Caco-2 (cell line): ENCODE data around the gene CROCC. TPM values are rescaled to one million over a fixed set of nuclear protein-coding genes. Genes with fewer than 3 reads are reported as not detected.
A peak's percentile ranks its signal among the peaks of the same experiment; 100 is the strongest.
"Not testable (repeated sequence)": the region's sequence is repeated elsewhere in the genome, so short reads cannot be mapped to it uniquely, and the experiment has no call there.

ENCODE experiments used
- BruUV-seq: library from RNA; stranded (reverse); fragments of 400-500 nt; replicated peaks from 2 replicates; lab custom pipeline; 2021; lab: Mats Ljungman, UMichigan
- CTCF ChIA-PET: fragments of 300-600 bp; sonication (Branson Sonifier 250); formaldehyde crosslinking; loops from one replicate; lab custom pipeline; 2022; ENCODE audit warnings: antibody characterized with exemption; lab: Charles Lee
- POLR2A ChIA-PET: fragments of 300-600 bp; sonication (Branson Sonifier 250); formaldehyde crosslinking; loops from one replicate; lab custom pipeline; 2022; ENCODE audit warnings: antibody characterized with exemption; lab: Charles Lee
- DNase-seq, 2 experiments: peaks; one replicate each; pipeline versions ENCODE4 v3.0.0 to v3.0.0-alpha.2; 2020 to 2022
- H3K27me3 ChIP-seq: replicated peaks from 2 replicates; pipeline ENCODE4 v1.6.0; 2011; ENCODE audit warnings: low read length; ENCODE audit not compliant: control insufficient read depth, insufficient read depth
- H3K36me3 ChIP-seq: 2 replicates; pipeline ENCODE4 v1.5.1; 2011; ENCODE audit warnings: low read length; ENCODE audit not compliant: control insufficient read depth, insufficient read depth
- H3K4me1 ChIP-seq: fragments of 250-450 bp; sonication (Bioruptor Pico); 2 replicates; pipeline ENCODE4 v1.5.1; 2020; ENCODE audit warnings: mild to moderate bottlenecking
- H3K4me3 ChIP-seq: 2 replicates; pipeline ENCODE4 v1.5.1; 2011; ENCODE audit warnings: low read depth, mild to moderate bottlenecking, control low read depth, low read length
- H3K9me3 ChIP-seq: fragments of 250-450 bp; sonication (Bioruptor Pico); 2 replicates; pipeline ENCODE4 v1.5.1; 2020; ENCODE audit warnings: mild to moderate bottlenecking, moderate library complexity
- H3K27ac Mint-ChIP-seq: one replicate; pipeline ENCODE4 v1.8.0; 2022; ENCODE audit warnings: mixed read lengths; ENCODE audit not compliant: unreplicated experiment
- H3K27me3 Mint-ChIP-seq: one replicate; pipeline ENCODE4 v1.8.0; 2022; ENCODE audit warnings: mixed read lengths; ENCODE audit not compliant: insufficient read depth, unreplicated experiment
- H3K36me3 Mint-ChIP-seq: one replicate; pipeline ENCODE4 v1.8.0; 2022; ENCODE audit warnings: mild to moderate bottlenecking, mixed read lengths; ENCODE audit not compliant: insufficient read depth, unreplicated experiment
- H3K4me1 Mint-ChIP-seq: one replicate; pipeline ENCODE4 v1.8.0; 2022; ENCODE audit warnings: low read depth, mixed read lengths; ENCODE audit not compliant: unreplicated experiment
- H3K4me3 Mint-ChIP-seq: one replicate; pipeline ENCODE4 v1.8.0; 2022; ENCODE audit warnings: mild to moderate bottlenecking, moderate library complexity, mixed read lengths; ENCODE audit not compliant: unreplicated experiment
- H3K9me3 Mint-ChIP-seq: one replicate; pipeline ENCODE4 v1.8.0; 2022; ENCODE audit warnings: mixed read lengths; ENCODE audit not compliant: unreplicated experiment
- CTCF ChIP-seq, 2 experiments: fragments of 200-600 bp in 1 of 2; IDR thresholded peaks; 1 replicate in 1 of 2; 2 replicates in 1 of 2; pipeline versions ENCODE4 v1.5.1 to v1.8.0; 2011 to 2022; ENCODE audit warnings: antibody characterized with exemption in 1 of 2, control low read depth in 1 of 2, inconsistent platforms in 1 of 2, low read depth in 1 of 2, low read length in 1 of 2, mild to moderate bottlenecking in 1 of 2, moderate library complexity in 1 of 2; ENCODE audit not compliant: insufficient read depth in 1 of 2, severe bottlenecking in 1 of 2, unreplicated experiment in 1 of 2
- intact Hi-C: fragments of 100-400 bp; cut with micrococcal nuclease; formaldehyde crosslinking; loops from one replicate; pipeline ENCODE4 v1.10.0; 2022; ENCODE audit not compliant: unreplicated experiment
- total RNA-seq: library from RNA; stranded (reverse); gene quantifications from 2 replicates; pipeline ENCODE4 v1.2.3, GENCODE V29; 2022

The CROCC gene
- total RNA-seq, 1 experiment from 2014 or later = 7.6 TPM

GRCh38 chr1:16888860-16889816 is 32.6 kb upstream of the CROCC start:
- Mint-ChIP-seq H3K4me3 (peak overlapping the region; percentile 86), H3K9me3 (no peaks in the 10 kb centered on the region), H3K27ac (peak overlapping the region; percentile 88), H3K4me1 (peaks cover 12% of the 10 kb centered on the region), H3K27me3 (no peaks in the 10 kb centered on the region), H3K36me3 (peaks cover 10% of the 10 kb centered on the region)
- CTCF ChIA-PET = interaction anchor here (0.6 to 1.5 kb wide), 2 partner anchors 268 to 289 kb away, joined by 3 to 6 read pairs; no protein-coding TSS in a partner anchor
- BruUV-seq = TSS peak; percentile 84
- TF ChIP-seq CTCF (IDR thresholded peaks at IDR 0.05; ENCODE audit: insufficient read depth in 1 of 2, low read depth in 1 of 2, low read length in 1 of 2, severe bottlenecking in 1 of 2, unreplicated experiment in 1 of 2) = no peak
- intact Hi-C loops = no loop called here
- Histone ChIP-seq H3K36me3 (no peaks in the 10 kb centered on the region), H3K4me3 (peak overlapping the region; percentile 61), H3K27me3 (no peaks in the 10 kb centered on the region), H3K4me1 (no peaks in the 10 kb centered on the region), H3K9me3 (no peaks in the 10 kb centered on the region)
- POLR2A ChIA-PET = interaction anchor here (0.6 to 0.7 kb wide), 2 partner anchors 16 to 276 kb away, joined by 5 to 9 read pairs; partner anchors contain the start of gene NBPF1
- DNase-seq = peak; percentile 78 to 85

DNA sequence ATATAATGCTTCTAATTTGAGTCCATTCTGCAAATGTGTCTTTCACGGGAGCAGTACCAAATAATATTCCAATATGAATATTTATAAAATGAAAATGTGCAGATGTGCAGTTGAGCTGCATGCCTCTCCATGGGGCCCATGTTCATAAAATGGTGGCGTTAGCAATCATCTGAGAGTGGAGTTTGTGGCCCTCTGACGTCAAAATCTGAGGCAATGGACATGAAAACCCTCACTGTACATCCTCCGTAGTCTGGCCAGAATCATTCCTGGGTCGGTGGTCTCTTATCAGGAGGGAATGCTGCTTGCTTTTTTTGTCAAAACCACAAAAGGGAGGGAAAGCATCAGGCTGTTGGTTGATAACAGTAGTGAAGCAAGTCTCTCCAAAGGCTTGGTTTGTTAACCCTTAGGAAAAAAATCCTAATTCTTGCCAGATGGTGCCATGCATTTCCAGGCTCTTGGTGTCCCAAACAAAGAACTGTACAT is 31.2 kb upstream of the CROCC start:
- CTCF ChIA-PET, BruUV-seq, H3K36me3 Mint-ChIP-seq, H3K4me3 ChIP-seq, DNase-seq, H3K27me3 Mint-ChIP-seq, H3K36me3 ChIP-seq, POLR2A ChIA-PET, H3K9me3 ChIP-seq, H3K27me3 ChIP-seq, H3K9me3 Mint-ChIP-seq, H3K4me1 ChIP-seq, intact Hi-C loops: not testable (repeated sequence)
- peaks cover 12% of the 10 kb centered on the region for H3K4me1 Mint-ChIP-seq
- H3K4me3 Mint-ChIP-seq = peak overlapping the region; percentile 86
- H3K27ac Mint-ChIP-seq = peak overlapping the region; percentile 88

GRCh38 chr1:16891057-16891456 is 30.7 kb upstream of the CROCC start:
- H3K27me3 ChIP-seq, H3K4me3 Mint-ChIP-seq, H3K4me1 ChIP-seq, H3K36me3 ChIP-seq, H3K27me3 Mint-ChIP-seq, CTCF ChIA-PET, H3K4me3 ChIP-seq, intact Hi-C loops, H3K9me3 ChIP-seq, H3K9me3 Mint-ChIP-seq, POLR2A ChIA-PET, BruUV-seq, H3K27ac Mint-ChIP-seq, DNase-seq: not testable (repeated sequence)
- H3K36me3 Mint-ChIP-seq = peaks cover 14% of the 10 kb centered on the region
- H3K4me1 Mint-ChIP-seq = peaks cover 12% of the 10 kb centered on the region

- H3K36me3 ChIP-seq, H3K27ac Mint-ChIP-seq, H3K27me3 Mint-ChIP-seq, H3K27me3 ChIP-seq, DNase-seq, H3K4me1 ChIP-seq, CTCF ChIA-PET, POLR2A ChIA-PET, intact Hi-C loops, H3K9me3 Mint-ChIP-seq, BruUV-seq, H3K4me3 ChIP-seq, H3K4me3 Mint-ChIP-seq, H3K9me3 ChIP-seq: not testable (repeated sequence)
- peaks cover 26% of the 10 kb centered on the region for H3K36me3 Mint-ChIP-seq
- H3K4me1 Mint-ChIP-seq = peaks cover 25% of the 10 kb centered on the region
Measured at GRCh38 chr1:16892978-16893525, 28.7 kb upstream of the CROCC start.

- H3K4me3 ChIP-seq, H3K27me3 Mint-ChIP-seq, DNase-seq, BruUV-seq, H3K9me3 Mint-ChIP-seq, H3K9me3 ChIP-seq, H3K27ac Mint-ChIP-seq, CTCF ChIA-PET, POLR2A ChIA-PET, intact Hi-C loops, H3K4me3 Mint-ChIP-seq, H3K36me3 ChIP-seq, H3K27me3 ChIP-seq, H3K4me1 ChIP-seq: not testable (repeated sequence)
- H3K4me1 Mint-ChIP-seq = peaks cover 25% of the 10 kb centered on the region
- peaks cover 26% of the 10 kb centered on the region for H3K36me3 Mint-ChIP-seq
Measured at GRCh38 chr1:16893796-16894195, 27.9 kb upstream of the CROCC start.

- peaks cover 20% of the 10 kb centered on the region for H3K36me3 Mint-ChIP-seq
- not testable (repeated sequence) for H3K36me3 ChIP-seq
Measured at GRCh38 chr1:16894338-16894737, 27.4 kb upstream of the CROCC start.

More at GRCh38 chr1:16894338-16894737, 27.4 kb upstream of the CROCC start:
- DNase-seq, H3K4me3 ChIP-seq, POLR2A ChIA-PET, H3K27me3 Mint-ChIP-seq, BruUV-seq, CTCF ChIA-PET, H3K27me3 ChIP-seq, intact Hi-C loops, H3K4me1 ChIP-seq, H3K9me3 Mint-ChIP-seq, H3K9me3 ChIP-seq, H3K27ac Mint-ChIP-seq: not testable (repeated sequence)
- H3K4me1 Mint-ChIP-seq = peaks cover 25% of the 10 kb centered on the region
- peak overlapping the region; percentile 52 for H3K4me3 Mint-ChIP-seq
